Activated naive CD4-positive, alpha-beta T cell treated with anti-CD3 and anti-CD28 coated beads for 36 hours (primary cell): ENCODE data around the gene SLC35A4. TPM values are rescaled to one million over a fixed set of nuclear protein-coding genes. Genes with fewer than 3 reads are reported as not detected.

ENCODE experiments used
- CTCF ChIA-PET: fragments of 350-600 bp; sonication (Branson Sonifier 250); formaldehyde crosslinking; loops from one replicate; lab custom pipeline; 2021; ENCODE audit warnings: antibody characterized with exemption; lab: Charles Lee
- DNase-seq: peaks from one replicate; pipeline ENCODE4 v3.0.0-alpha.2; 2020
- H3K27ac Mint-ChIP-seq: one replicate; pipeline ENCODE4 v1.8.0; 2021; ENCODE audit warnings: mild to moderate bottlenecking, mixed read lengths
- H3K27me3 Mint-ChIP-seq: one replicate; pipeline ENCODE4 v1.8.0; 2021; ENCODE audit warnings: low read depth, mixed read lengths
- H3K36me3 Mint-ChIP-seq: one replicate; pipeline ENCODE4 v1.8.0; 2021; ENCODE audit warnings: low read depth, mixed read lengths
- H3K4me1 Mint-ChIP-seq: one replicate; pipeline ENCODE4 v1.8.0; 2021; ENCODE audit warnings: low read depth, mixed read lengths
- H3K4me3 Mint-ChIP-seq: one replicate; pipeline ENCODE4 v1.8.0; 2021; ENCODE audit warnings: mild to moderate bottlenecking, moderate library complexity, mixed read lengths
- H3K9me3 Mint-ChIP-seq: one replicate; pipeline ENCODE4 v1.8.0; 2021; ENCODE audit warnings: mixed read lengths
- intact Hi-C: fragments of 100-400 bp; cut with micrococcal nuclease; formaldehyde crosslinking; loops from one replicate; pipeline ENCODE4 v1.15.1; 2023
- total RNA-seq, 2 experiments: library from RNA; stranded (reverse); gene quantifications; one replicate each; pipeline ENCODE4 v1.2.3, GENCODE V29; 2021

The SLC35A4 gene
- total RNA-seq, 2 experiments from 2014 or later = 57.1 to 60.1 TPM

- Mint-ChIP-seq H3K4me1 (peaks cover 35% of the 10 kb centered on the region), H3K9me3 (no peaks in the 10 kb centered on the region), H3K36me3 (peaks cover 17% of the 10 kb centered on the region), H3K27me3 (no peaks in the 10 kb centered on the region), H3K4me3 (no peak overlapping the region), H3K27ac (no peak overlapping the region)
- no peak for DNase-seq
- intact Hi-C loops = loop anchor here (5.0 kb wide), 3 partner anchors 383 to 1057 kb away; partner anchors contain the start of genes CYSTM1, DIAPH1 and PURA
- CTCF ChIA-PET = interaction anchor here (0.6 kb wide), 1 partner anchor 75 kb away, joined by 3 read pairs; no protein-coding TSS in a partner anchor
These were observed 4.4 kb upstream of the SLC35A4 start for GRCh38 chr5:140560227-140560626.

GRCh38 chr5:140561753-140562523 lies 2.7 kb upstream of the SLC35A4 start:
- peaks cover 36% of the 10 kb centered on the region for H3K4me1 Mint-ChIP-seq
- no peak overlapping the region for H3K4me3 Mint-ChIP-seq
- H3K36me3 Mint-ChIP-seq = peaks cover 11% of the 10 kb centered on the region
- no peak for DNase-seq
- H3K9me3 Mint-ChIP-seq = no peaks in the 10 kb centered on the region
- CTCF ChIA-PET = interaction anchor here (0.8 to 1.4 kb wide), 2 partner anchors 14 to 73 kb away, joined by 3 to 4 read pairs; no protein-coding TSS in a partner anchor
- intact Hi-C loops = loop anchor here (5.0 kb wide), 3 partner anchors 385 to 1055 kb away; partner anchors contain the start of genes CYSTM1, DIAPH1 and PURA
- H3K27me3 Mint-ChIP-seq = no peaks in the 10 kb centered on the region
- no peak overlapping the region for H3K27ac Mint-ChIP-seq

GRCh38 chr5:140563596-140563995 lies 1.0 kb upstream of the SLC35A4 start:
- Mint-ChIP-seq H3K27me3 (no peaks in the 10 kb centered on the region), H3K27ac (peak overlapping the region; percentile 68), H3K4me1 (peaks cover 45% of the 10 kb centered on the region), H3K9me3 (no peaks in the 10 kb centered on the region), H3K36me3 (peaks cover 24% of the 10 kb centered on the region), H3K4me3 (peak overlapping the region; percentile 96)
- no peak for DNase-seq
- CTCF ChIA-PET = interaction anchor here (1.0 to 1.3 kb wide), 3 partner anchors 69 to 200 kb away, joined by 3 to 4 read pairs (median 3); partner anchors contain the start of gene CD14
- intact Hi-C loops = loop anchor here (5.0 kb wide), 3 partner anchors 386 to 1054 kb away; partner anchors contain the start of genes CYSTM1, DIAPH1 and PURA

GRCh38 chr5:140565024-140565779 lies 574 bp downstream of the SLC35A4 start:
- intact Hi-C loops = no loop called here
- CTCF ChIA-PET = interaction anchor here (0.7 to 1.5 kb wide), 5 partner anchors 9 to 352 kb away, joined by 3 to 5 read pairs (median 4); no protein-coding TSS in a partner anchor

GRCh38 chr5:140565780-140566095 lies 1.1 kb downstream of the SLC35A4 start:
- CTCF ChIA-PET = interaction anchor here (0.7 to 1.5 kb wide), 5 partner anchors 8 to 353 kb away, joined by 3 to 5 read pairs (median 4); no protein-coding TSS in a partner anchor
- Mint-ChIP-seq H3K36me3 (peaks cover 33% of the 10 kb centered on the region), H3K4me1 (peaks cover 61% of the 10 kb centered on the region)

More at GRCh38 chr5:140565024-140565779, 574 bp downstream of the SLC35A4 start:
- peak overlapping the region; percentile 96 for H3K4me3 Mint-ChIP-seq
- peak overlapping the region; percentile 93 for H3K27ac Mint-ChIP-seq
- no peaks in the 10 kb centered on the region for H3K27me3 Mint-ChIP-seq
- H3K9me3 Mint-ChIP-seq = no peaks in the 10 kb centered on the region
- H3K4me1 Mint-ChIP-seq = peaks cover 60% of the 10 kb centered on the region
- H3K36me3 Mint-ChIP-seq = peaks cover 29% of the 10 kb centered on the region
- no peak for DNase-seq

GRCh38 chr5:140566665-140567064 lies 2.0 kb downstream of the SLC35A4 start:
- no peaks in the 10 kb centered on the region for H3K27me3 Mint-ChIP-seq
- H3K27ac Mint-ChIP-seq = no peak overlapping the region
- intact Hi-C loops = no loop called here
- no peak overlapping the region for H3K4me3 Mint-ChIP-seq
- peaks cover 35% of the 10 kb centered on the region for H3K36me3 Mint-ChIP-seq
- no peak for DNase-seq
- CTCF ChIA-PET = interaction anchor here (1.0 to 1.1 kb wide), 2 partner anchors 39 to 194 kb away, joined by 3 to 4 read pairs; no protein-coding TSS in a partner anchor
- no peaks in the 10 kb centered on the region for H3K9me3 Mint-ChIP-seq
- H3K4me1 Mint-ChIP-seq = peaks cover 61% of the 10 kb centered on the region

More at GRCh38 chr5:140565780-140566095, 1.1 kb downstream of the SLC35A4 start:
- Mint-ChIP-seq H3K27me3 (no peaks in the 10 kb centered on the region), H3K9me3 (no peaks in the 10 kb centered on the region), H3K4me3 (peak overlapping the region; percentile 96), H3K27ac (peak overlapping the region; percentile 93)
- DNase-seq = no peak
- intact Hi-C loops = no loop called here

GRCh38 chr5:140567136-140567818 lies 2.6 kb downstream of the SLC35A4 start:
- H3K36me3 Mint-ChIP-seq = peaks cover 35% of the 10 kb centered on the region
- H3K4me3 Mint-ChIP-seq = no peak overlapping the region
- no peaks in the 10 kb centered on the region for H3K27me3 Mint-ChIP-seq
- intact Hi-C loops = no loop called here
- DNase-seq = no peak
- peaks cover 61% of the 10 kb centered on the region for H3K4me1 Mint-ChIP-seq
- CTCF ChIA-PET = interaction anchor here (0.5 to 1.1 kb wide), 3 partner anchors 13 to 195 kb away, joined by 3 to 4 read pairs (median 3); no protein-coding TSS in a partner anchor
- H3K9me3 Mint-ChIP-seq = no peaks in the 10 kb centered on the region
- peak overlapping the region; percentile 87 for H3K27ac Mint-ChIP-seq

- Mint-ChIP-seq H3K27me3 (no peaks in the 10 kb centered on the region), H3K9me3 (no peaks in the 10 kb centered on the region), H3K4me3 (no peak overlapping the region), H3K4me1 (peaks cover 60% of the 10 kb centered on the region), H3K27ac (peak overlapping the region; percentile 87), H3K36me3 (peaks cover 35% of the 10 kb centered on the region)
- intact Hi-C loops = no loop called here
- CTCF ChIA-PET = interaction anchor here (1.3 kb wide), 1 partner anchor 33 kb away, joined by 3 read pairs; no protein-coding TSS in a partner anchor
- no peak for DNase-seq
These were observed 3.2 kb downstream of the SLC35A4 start for GRCh38 chr5:140567871-140568270.

GRCh38 chr5:140568443-140569063 lies 3.9 kb downstream of the SLC35A4 start:
- H3K27me3 Mint-ChIP-seq = no peaks in the 10 kb centered on the region
- H3K27ac Mint-ChIP-seq = peak overlapping the region; percentile 87
- H3K36me3 Mint-ChIP-seq = peaks cover 35% of the 10 kb centered on the region
- DNase-seq = no peak
- H3K4me1 Mint-ChIP-seq = peaks cover 55% of the 10 kb centered on the region
- H3K4me3 Mint-ChIP-seq = peak overlapping the region; percentile 45
- H3K9me3 Mint-ChIP-seq = no peaks in the 10 kb centered on the region
- CTCF ChIA-PET = interaction anchor here (1.3 to 1.6 kb wide), 2 partner anchors 32 to 66 kb away, joined by 3 to 6 read pairs; no protein-coding TSS in a partner anchor
- intact Hi-C loops = no loop called here

GRCh38 chr5:140569197-140569596 lies 4.6 kb downstream of the SLC35A4 start:
- CTCF ChIA-PET = interaction anchor here (0.7 to 1.6 kb wide), 4 partner anchors 22 to 66 kb away, joined by 3 to 6 read pairs (median 4); partner anchors contain the start of gene EIF4EBP3
- Mint-ChIP-seq H3K4me1 (peaks cover 49% of the 10 kb centered on the region), H3K36me3 (peaks cover 35% of the 10 kb centered on the region), H3K9me3 (no peaks in the 10 kb centered on the region), H3K27ac (peak overlapping the region; percentile 87), H3K27me3 (no peaks in the 10 kb centered on the region), H3K4me3 (peak overlapping the region; percentile 45)
- no peak for DNase-seq
- intact Hi-C loops = no loop called here

GRCh38 chr5:140570058-140570457 lies 5.4 kb downstream of the SLC35A4 start:
- H3K4me3 Mint-ChIP-seq = no peak overlapping the region
- DNase-seq = no peak
- H3K27ac Mint-ChIP-seq = peak overlapping the region; percentile 87
- H3K27me3 Mint-ChIP-seq = no peaks in the 10 kb centered on the region
- H3K36me3 Mint-ChIP-seq = peaks cover 30% of the 10 kb centered on the region
- no peaks in the 10 kb centered on the region for H3K9me3 Mint-ChIP-seq
- CTCF ChIA-PET = interaction anchor here (0.6 to 1.6 kb wide), 5 partner anchors 22 to 196 kb away, joined by 3 to 6 read pairs (median 3); partner anchors contain the start of gene EIF4EBP3
- H3K4me1 Mint-ChIP-seq = peaks cover 47% of the 10 kb centered on the region
- intact Hi-C loops = no loop called here
